GM15510 (cell line): Measurements from ENCODE around the gene GUCY2D.

ENCODE experiments used
- POLR2A ChIP-seq: IDR thresholded peaks from 3 replicates; pipeline ENCODE4 v1.6.1; 2011; ENCODE audit warnings: borderline replicate concordance; ENCODE audit not compliant: insufficient read length; ENCODE audit errors: extremely low read depth

GUCY2D gene

GRCh38 chr17:8057691-8058114 is 55.3 kb downstream of the GUCY2D start:
- TF ChIP-seq POLR2A = no peak

DNA sequence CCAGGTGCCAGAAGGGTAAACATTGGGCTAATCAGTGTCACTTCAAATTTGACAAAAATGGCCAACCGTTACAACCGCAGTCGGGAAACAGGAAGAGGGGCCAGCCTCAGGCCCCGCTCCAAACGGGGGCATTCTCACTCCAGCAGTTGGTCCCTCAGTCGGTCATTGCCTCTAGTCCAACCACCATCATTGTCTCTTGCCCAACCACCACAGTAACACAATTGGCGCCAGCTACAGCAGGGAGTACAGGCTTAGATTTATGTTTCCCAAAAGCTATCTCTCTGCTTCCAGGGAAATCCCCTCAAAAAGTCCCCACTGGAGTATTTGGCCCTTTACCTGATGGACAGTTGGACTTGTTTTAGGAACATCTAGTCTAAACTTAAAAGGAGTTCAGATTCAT is 56.7 kb downstream of the GUCY2D start:
- no peak for TF ChIP-seq POLR2A

DNA sequence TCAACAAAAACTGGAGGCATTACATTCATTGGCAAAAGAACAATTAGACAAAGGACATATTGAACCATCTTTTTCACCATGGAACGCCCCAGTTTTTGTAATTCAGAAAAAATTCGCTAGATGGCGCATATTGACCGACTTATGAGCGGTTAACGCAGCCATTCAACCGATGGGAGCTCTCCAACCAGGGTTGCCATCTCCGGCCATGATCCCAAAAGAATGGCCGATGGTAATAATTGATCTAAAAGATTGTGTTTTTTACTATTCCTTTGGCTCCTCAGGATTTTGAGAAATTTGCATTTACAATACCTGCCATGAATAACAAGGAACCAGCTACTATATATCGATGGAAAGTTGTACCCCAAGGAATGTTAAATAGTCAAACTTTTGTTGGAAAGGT is 57.9 kb downstream of the GUCY2D start:
- no peak for TF ChIP-seq POLR2A

DNA sequence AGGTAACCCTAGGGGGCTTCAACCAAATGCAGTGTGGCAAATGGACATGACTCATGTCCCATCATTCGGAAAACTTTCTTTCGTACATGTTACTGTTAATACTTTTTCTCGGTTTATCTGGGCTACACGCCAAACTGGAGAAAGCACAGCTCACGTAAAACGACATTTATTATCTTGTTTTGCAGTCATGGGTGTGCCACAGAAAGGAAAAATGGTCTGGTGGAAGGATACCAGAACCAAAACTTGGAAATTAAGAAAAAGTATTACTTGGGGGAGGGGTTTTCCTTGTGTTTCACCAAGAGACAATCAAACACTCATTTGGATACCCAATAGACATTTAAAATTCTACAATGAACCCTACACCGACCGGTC is 60.0 kb downstream of the GUCY2D start:
- no peak for TF ChIP-seq POLR2A

GRCh38 chr17:8062807-8063483 is 60.5 kb downstream of the GUCY2D start:
- no peak for TF ChIP-seq POLR2A

GRCh38 chr17:8063761-8064534 is 61.5 kb downstream of the GUCY2D start:
- no peak for TF ChIP-seq POLR2A

DNA sequence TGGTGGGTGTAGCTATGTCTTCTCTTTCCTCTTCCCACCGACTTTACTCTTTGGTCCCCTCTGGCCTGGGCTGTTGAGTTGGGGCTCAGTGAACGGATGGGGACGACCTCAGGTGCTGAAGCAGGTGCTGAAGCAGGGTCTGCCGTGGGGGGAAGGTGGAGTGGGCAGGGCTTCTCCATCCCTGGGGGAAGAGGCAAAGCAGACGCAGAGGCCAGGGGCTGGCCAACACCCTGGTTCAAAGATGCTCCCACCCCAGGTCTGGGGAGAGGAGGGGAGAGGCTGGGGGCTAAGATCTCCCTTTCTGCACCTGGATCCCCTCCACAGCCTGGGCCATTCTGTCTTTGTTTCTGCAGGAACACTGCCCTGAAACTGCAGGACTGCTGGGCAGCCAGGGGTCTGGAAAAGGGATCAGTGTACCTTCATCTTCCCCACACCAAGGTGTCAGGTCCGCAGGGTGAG is 62.2 kb downstream of the GUCY2D start:
- no peak for TF ChIP-seq POLR2A

GRCh38 chr17:8066841-8067775 is 64.7 kb downstream of the GUCY2D start:
- TF ChIP-seq POLR2A = no peak

DNA sequence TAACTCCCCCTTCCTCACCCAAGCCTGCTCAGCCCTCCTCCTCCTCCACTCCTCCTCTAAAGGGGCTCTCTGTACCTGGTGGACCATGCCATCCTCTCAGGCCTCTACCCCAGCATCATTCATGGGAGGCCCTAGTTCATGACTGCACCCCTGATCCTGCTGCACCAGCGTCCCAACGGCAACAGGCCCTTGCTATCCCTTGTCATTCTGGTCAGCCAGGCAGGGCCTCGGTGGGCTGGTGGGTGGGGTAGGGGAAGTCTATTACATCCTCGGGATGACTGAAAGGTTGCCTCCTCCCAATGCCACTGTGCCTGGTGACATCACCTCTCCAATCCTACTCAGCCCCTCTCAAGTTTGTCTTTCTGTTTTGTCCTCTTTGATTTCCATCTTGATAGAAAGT is 65.4 kb downstream of the GUCY2D start:
- TF ChIP-seq POLR2A = no peak

- no peak for TF ChIP-seq POLR2A
Measured at GRCh38 chr17:8068736-8069586, 66.5 kb downstream of the GUCY2D start.

GRCh38 chr17:8069587-8069860 is 67.1 kb downstream of the GUCY2D start:
- TF ChIP-seq POLR2A = no peak
